CD4-positive, alpha-beta T cell (primary cell): ENCODE results near the gene CDKN2B-AS1. TPM values are rescaled to one million over a fixed set of nuclear protein-coding genes. Genes with fewer than 3 reads are reported as not detected.

ENCODE experiments used
- ATAC-seq: fragments of 200-7000 bp; cut with Tn5 transposase; one replicate; pipeline ENCODE4 v1.10.0; 2022; ENCODE audit warnings: mild to moderate bottlenecking; ENCODE audit not compliant: poor library complexity
- CTCF ChIA-PET: fragments of 350-600 bp; sonication (Branson Sonifier 250); formaldehyde crosslinking; loops from one replicate; lab custom pipeline; 2021; ENCODE audit warnings: antibody characterized with exemption, inconsistent platforms; lab: Charles Lee
- POLR2A ChIA-PET: fragments of 350-600 bp; sonication (Branson Sonifier 250); formaldehyde crosslinking; loops from one replicate; lab custom pipeline; 2021; ENCODE audit warnings: antibody characterized with exemption, inconsistent platforms; lab: Charles Lee
- DNase-seq, 14 experiments: peaks; one replicate each; pipeline ENCODE4 v3.0.0-alpha.2; 2013 to 2020; ENCODE audit warnings: mixed read lengths in 2 of 14
- H3K27ac ChIP-seq, 2 donors: one replicate each; pipeline versions ENCODE4 v1.5.1 to v1.7.0; 2013; ENCODE audit warnings: low read length in 2 of 2, low read depth in 1 of 2, mild to moderate bottlenecking in 1 of 2
- H3K27me3 ChIP-seq, 2 experiments: 1 replicate in 1 of 2; 2 replicates in 1 of 2; pipeline versions ENCODE4 v1.6.1 to v1.7.0; 2013; ENCODE audit warnings: low read length in 2 of 2, control low read depth in 1 of 2, mild to moderate bottlenecking in 1 of 2, moderate library complexity in 1 of 2; ENCODE audit not compliant: insufficient read depth in 2 of 2, control insufficient read depth in 1 of 2
- H3K36me3 ChIP-seq: one replicate; pipeline ENCODE4 v1.6.1; 2013; ENCODE audit warnings: low read length, control low read depth; ENCODE audit not compliant: insufficient read depth
- H3K4me1 ChIP-seq: one replicate; pipeline ENCODE4 v1.6.1; 2013; ENCODE audit warnings: low read length, control low read depth; ENCODE audit not compliant: insufficient read depth
- H3K4me3 ChIP-seq: one replicate; pipeline ENCODE4 v1.5.1; 2013; ENCODE audit warnings: mild to moderate bottlenecking, low read length, moderate library complexity
- H3K9me3 ChIP-seq, 2 experiments: 1 replicate in 1 of 2; 2 replicates in 1 of 2; pipeline versions ENCODE4 v1.6.1 to v1.7.0; 2013; ENCODE audit warnings: low read length in 2 of 2, mild to moderate bottlenecking in 2 of 2, control low read depth in 1 of 2, moderate library complexity in 1 of 2; ENCODE audit not compliant: control insufficient read depth in 1 of 2, insufficient read depth in 1 of 2
- H3K27ac Mint-ChIP-seq: one replicate; pipeline ENCODE4 v1.8.0; 2020; ENCODE audit warnings: mixed read lengths
- H3K27me3 Mint-ChIP-seq: one replicate; pipeline ENCODE4 v1.8.0; 2021; ENCODE audit warnings: mixed read lengths
- H3K36me3 Mint-ChIP-seq: one replicate; pipeline ENCODE4 v1.8.0; 2021; ENCODE audit warnings: low read depth, mixed read lengths
- H3K4me1 Mint-ChIP-seq: one replicate; pipeline ENCODE4 v1.8.0; 2021; ENCODE audit warnings: low read depth, mixed read lengths
- H3K4me3 Mint-ChIP-seq: one replicate; pipeline ENCODE4 v1.8.0; 2020; ENCODE audit warnings: mild to moderate bottlenecking, mixed read lengths
- H3K9me3 Mint-ChIP-seq: one replicate; pipeline ENCODE4 v1.8.0; 2020; ENCODE audit warnings: mixed read lengths
- CTCF ChIP-seq: fragments of 200-600 bp; IDR thresholded peaks from one replicate; pipeline ENCODE4 v1.8.0; 2022; ENCODE audit warnings: antibody characterized with exemption, mild to moderate bottlenecking
- intact Hi-C, 2 experiments: fragments of 100-400 bp; cut with DNase I in 1 of 2; cut with micrococcal nuclease in 1 of 2; formaldehyde crosslinking; loops; one replicate each; pipeline versions ENCODE4 v1.15.1 to v1.9.0; 2023 to 2025; cut with DNase I, micrococcal nuclease
- total RNA-seq, 174 experiments: library from RNA in 2 of 174; stranded (reverse) in 2 of 174; gene quantifications; one replicate each; pipeline ENCODE4 v1.2.3 and lab custom pipeline; 2021 to 2026

Gene CDKN2B-AS1
- total RNA-seq, 2 experiments from 2014 or later, result 0.25 to 0.30 TPM

DNA sequence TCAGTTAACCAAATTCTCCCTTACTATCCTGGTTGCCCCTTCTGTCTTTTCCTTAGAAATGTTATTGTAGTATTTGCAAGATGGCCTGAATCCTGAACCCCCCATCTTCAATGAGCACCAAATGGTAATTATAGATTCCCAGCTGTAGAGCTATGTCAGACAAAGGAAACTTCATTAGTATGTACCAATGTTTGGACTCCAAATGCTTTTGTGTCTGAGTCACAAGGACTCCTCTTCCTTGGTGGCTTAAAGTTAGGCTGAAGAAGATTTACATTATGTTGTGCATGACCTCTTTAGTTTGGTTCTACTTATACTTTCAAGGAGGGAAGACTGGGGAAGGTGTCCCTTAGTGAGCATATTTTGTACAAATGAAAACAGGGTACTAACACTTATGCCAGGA is 120.4 kb downstream of the CDKN2B-AS1 start:
- no peak for DNase-seq
- Histone ChIP-seq H3K4me1 (no peaks in the 10 kb centered on the region), H3K27ac (no peak overlapping the region), H3K27me3 (no peaks in the 10 kb centered on the region), H3K9me3 (no peaks in the 10 kb centered on the region), H3K36me3 (no peaks in the 10 kb centered on the region), H3K4me3 (no peak overlapping the region)
- Mint-ChIP-seq H3K4me1 (no peaks in the 10 kb centered on the region), H3K27ac (no peak overlapping the region), H3K36me3 (no peaks in the 10 kb centered on the region), H3K27me3 (peaks cover 4% of the 10 kb centered on the region), H3K9me3 (no peaks in the 10 kb centered on the region), H3K4me3 (no peak overlapping the region)
- POLR2A ChIA-PET, result no interaction called here
- no peak for TF ChIP-seq CTCF
- CTCF ChIA-PET, result no interaction called here
- no peak for ATAC-seq
- intact Hi-C loops, result loop anchor here in 1 of 2 experiments (5.0 kb wide), 1 partner anchor 303 kb away; no protein-coding TSS in a partner anchor

- H3K27me3 Mint-ChIP-seq, result peaks cover 4% of the 10 kb centered on the region
- ChIA-PET POLR2A (no interaction called here), CTCF (no interaction called here)
- no peak for TF ChIP-seq CTCF
- no peak overlapping the region for H3K27ac ChIP-seq
- no peaks in the 10 kb centered on the region for H3K4me1 ChIP-seq
- H3K27me3 ChIP-seq, result no peaks in the 10 kb centered on the region
- no peaks in the 10 kb centered on the region for H3K36me3 ChIP-seq
- ATAC-seq, result no peak
- H3K9me3 Mint-ChIP-seq, result no peaks in the 10 kb centered on the region
- H3K4me1 Mint-ChIP-seq, result no peaks in the 10 kb centered on the region
- H3K4me3 Mint-ChIP-seq, result no peak overlapping the region
- H3K27ac Mint-ChIP-seq, result no peak overlapping the region
- no peaks in the 10 kb centered on the region for H3K36me3 Mint-ChIP-seq
- no peaks in the 10 kb centered on the region for H3K9me3 ChIP-seq
- no peak for DNase-seq
- no peak overlapping the region for H3K4me3 ChIP-seq
- intact Hi-C loops, result loop anchor here in 1 of 2 experiments (5.0 kb wide), 1 partner anchor 304 kb away; no protein-coding TSS in a partner anchor
These were observed 122.2 kb downstream of the CDKN2B-AS1 start for GRCh38 chr9:22116758-22117157.

GRCh38 chr9:22117511-22118384 is 123.2 kb downstream of the CDKN2B-AS1 start:
- H3K4me3 ChIP-seq, result no peak overlapping the region
- H3K27me3 ChIP-seq, result no peaks in the 10 kb centered on the region
- TF ChIP-seq CTCF, result no peak
- Mint-ChIP-seq H3K27ac (no peak overlapping the region), H3K9me3 (no peaks in the 10 kb centered on the region), H3K36me3 (no peaks in the 10 kb centered on the region), H3K4me3 (no peak overlapping the region), H3K27me3 (peaks cover 10% of the 10 kb centered on the region), H3K4me1 (no peaks in the 10 kb centered on the region)
- DNase-seq (no peak), ATAC-seq (no peak)
- ChIA-PET CTCF (interaction anchor here (1.4 kb wide), 1 partner anchor 109 kb away, joined by 4 read pairs; no protein-coding TSS in a partner anchor), POLR2A (no interaction called here)
- H3K36me3 ChIP-seq, result no peaks in the 10 kb centered on the region
- no peaks in the 10 kb centered on the region for H3K4me1 ChIP-seq
- peaks cover 0 to under 1% of the 10 kb centered on the region in 2 experiments for H3K9me3 ChIP-seq
- H3K27ac ChIP-seq, result no peak overlapping the region
- intact Hi-C loops, result loop anchor here in 1 of 2 experiments (5.0 kb wide), 1 partner anchor 305 kb away; no protein-coding TSS in a partner anchor
